CMK (cell line): ENCODE data around the gene RRP1.

Source experiments
- DNase-seq: peaks from one replicate; pipeline ENCODE4 v3.0.0-alpha.2; 2010; ENCODE audit warnings: low read depth

Gene RRP1, protein sequence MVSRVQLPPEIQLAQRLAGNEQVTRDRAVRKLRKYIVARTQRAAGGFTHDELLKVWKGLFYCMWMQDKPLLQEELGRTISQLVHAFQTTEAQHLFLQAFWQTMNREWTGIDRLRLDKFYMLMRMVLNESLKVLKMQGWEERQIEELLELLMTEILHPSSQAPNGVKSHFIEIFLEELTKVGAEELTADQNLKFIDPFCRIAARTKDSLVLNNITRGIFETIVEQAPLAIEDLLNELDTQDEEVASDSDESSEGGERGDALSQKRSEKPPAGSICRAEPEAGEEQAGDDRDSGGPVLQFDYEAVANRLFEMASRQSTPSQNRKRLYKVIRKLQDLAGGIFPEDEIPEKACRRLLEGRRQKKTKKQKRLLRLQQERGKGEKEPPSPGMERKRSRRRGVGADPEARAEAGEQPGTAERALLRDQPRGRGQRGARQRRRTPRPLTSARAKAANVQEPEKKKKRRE

DNA sequence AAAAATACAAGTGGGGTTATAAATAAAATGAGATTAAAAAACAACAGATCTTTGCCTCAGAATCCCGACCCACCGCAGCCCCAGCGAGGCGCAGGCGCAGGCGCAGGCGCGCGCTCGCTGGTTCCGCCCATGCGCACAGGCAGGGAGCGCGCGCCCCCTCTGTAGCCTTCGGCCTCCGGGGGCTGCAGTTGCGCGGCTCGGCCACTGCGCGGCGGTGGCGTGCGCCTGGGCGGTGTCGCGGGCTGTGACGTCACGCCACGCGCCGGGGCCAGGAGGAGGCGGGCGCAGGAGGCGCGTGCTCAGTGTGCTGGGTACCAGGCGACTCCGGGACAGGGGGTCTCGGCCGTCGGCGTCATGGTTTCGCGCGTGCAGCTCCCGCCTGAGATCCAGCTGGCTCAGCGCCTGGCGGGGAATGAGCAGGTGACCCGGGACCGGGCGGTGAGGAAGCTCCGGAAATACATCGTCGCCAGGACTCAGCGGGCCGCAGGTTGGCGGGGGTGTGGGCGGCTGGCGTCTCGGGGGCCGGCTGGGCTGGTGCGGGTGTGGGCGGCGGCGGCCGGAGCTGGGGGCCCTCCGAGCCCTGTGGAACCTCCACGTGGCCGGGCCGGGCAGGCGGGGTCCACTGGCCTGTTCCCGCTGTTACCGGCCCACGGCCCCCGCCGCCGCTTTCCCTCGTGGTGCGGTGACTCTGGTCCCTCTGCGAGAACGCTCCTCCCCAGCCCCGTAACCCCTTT is at the start of gene RRP1:
Gene RRP1, plus strand, starts transcription at position 302 of the 734 bp plus-strand sequence. Its CDS starts 53 bp downstream, at position 355.
- peak; percentile 94 for DNase-seq

DNA sequence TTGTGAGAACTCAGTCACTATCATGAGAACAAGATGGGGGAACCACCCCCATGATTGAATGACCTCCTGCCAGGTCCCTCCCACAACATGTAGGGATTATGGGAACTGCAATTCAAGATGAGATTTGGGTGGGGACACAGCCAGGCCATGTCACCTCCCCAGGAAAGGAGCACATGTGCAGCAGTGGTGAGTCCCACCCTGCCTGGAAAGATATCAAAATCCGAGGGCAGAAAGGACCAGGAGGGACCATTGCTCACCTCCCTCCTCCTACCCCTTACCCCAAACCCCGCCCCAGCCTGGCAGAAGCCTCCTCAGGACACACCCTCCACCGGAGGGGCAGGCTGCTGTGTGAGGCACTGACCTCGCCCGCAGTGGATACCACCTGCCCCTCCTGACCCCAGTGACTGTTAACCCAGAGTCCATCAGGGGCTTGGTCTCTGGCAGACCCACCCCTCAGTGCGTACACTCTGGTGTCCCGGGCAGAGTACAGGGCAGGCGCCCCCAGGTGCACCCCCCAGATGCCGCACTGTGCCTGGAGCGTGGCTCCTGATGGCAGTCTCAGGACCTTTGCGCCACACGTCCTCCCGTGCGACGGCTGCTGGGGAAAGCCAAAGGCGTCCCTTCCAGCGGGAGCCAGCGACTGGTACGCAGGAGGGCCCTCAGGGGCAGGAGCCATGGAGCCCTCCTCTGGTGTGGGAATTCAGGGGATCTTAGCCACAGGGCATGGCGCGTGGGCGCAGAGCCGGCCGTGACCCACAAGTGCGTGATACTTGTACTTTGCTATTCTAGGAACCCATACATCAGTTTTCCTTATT is 49.5 kb upstream of the RRP1 start:
- DNase-seq = no peak

DNA sequence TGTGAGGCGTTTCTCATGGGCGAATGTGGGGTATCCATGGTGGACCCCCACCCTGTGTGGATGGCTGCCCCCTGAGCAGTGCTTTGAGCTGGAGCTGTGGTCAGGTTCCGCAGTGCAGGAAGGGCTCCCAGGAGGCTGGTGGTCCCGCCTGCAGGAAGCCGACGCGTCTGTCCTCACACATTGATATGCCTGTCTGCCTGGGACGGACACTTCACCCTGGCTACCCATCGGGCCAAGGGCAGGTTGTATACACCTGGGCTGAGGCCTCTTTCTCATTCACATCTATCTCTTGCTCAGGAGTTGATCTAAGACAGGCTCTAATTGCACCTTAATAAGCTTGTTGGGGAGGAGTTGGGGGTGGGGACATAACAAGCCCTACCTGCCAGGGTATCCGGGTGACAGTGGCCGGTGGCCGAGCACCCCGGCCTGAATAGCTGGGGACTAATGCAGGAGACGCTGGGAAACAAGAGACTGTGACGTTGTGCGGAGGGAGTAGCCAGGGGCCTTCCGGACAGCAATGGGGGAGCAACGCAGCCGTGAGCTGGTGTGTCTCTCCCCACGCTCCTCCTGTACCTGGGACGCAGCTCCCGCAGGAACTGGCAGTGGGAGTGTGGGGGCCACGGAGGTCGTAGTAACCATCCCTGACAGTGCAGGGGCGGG is 48.8 kb upstream of the RRP1 start:
- DNase-seq = no peak

DNA sequence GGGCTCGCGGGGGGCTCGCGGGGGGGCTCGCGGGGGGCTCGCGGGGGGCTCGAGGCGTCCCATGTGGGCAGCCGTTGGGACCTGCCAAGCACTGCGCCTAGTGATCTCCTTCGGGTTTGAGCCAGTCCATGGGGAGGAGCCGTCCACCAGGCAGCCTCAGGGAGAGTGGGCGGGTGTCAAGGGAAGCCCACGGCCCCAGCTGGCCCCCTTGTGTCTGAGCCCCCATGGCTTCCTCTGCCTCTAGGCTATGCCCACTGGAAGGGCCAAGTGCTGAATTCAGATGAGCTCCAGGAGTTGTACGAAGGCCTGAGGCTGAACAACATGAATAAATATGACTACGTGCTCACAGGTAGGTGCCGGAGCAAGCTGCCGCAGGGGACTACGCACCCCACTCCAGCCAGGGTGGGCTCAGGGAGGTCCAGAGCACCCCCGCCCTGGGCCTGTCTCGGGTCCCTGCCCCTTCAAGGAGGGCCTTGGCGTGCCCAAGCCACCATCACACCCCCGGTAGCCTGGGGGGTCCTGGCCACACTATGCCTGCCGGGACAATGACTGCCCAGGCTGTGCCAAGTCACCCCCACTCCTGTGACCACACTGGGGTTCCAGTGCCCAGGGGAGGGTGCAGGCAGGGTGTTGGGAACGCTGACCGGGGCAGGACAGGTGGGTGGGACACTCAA is 47.8 kb upstream of the RRP1 start:
- no peak for DNase-seq

DNA sequence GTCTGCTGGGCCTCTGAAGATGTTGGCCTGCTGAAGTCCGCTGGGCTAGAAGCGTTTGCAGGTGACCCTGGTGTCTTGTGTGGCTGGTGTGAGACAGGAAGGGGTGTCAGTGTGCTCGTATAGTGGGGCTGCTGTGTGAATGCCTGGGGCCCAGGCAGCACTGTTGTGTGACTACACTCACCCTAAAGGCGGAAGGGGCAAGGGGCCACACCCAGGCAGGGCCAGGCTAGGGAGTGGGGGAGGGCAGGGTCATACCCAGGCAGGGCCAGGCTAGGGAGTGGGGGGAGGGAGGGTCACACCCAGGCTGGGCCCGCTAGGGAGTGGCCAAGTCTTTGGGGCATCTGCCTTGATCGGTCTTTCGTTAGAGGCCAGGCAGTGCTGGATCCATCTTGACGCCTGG is 45.4 kb upstream of the RRP1 start:
- peak; percentile 69 for DNase-seq

DNA sequence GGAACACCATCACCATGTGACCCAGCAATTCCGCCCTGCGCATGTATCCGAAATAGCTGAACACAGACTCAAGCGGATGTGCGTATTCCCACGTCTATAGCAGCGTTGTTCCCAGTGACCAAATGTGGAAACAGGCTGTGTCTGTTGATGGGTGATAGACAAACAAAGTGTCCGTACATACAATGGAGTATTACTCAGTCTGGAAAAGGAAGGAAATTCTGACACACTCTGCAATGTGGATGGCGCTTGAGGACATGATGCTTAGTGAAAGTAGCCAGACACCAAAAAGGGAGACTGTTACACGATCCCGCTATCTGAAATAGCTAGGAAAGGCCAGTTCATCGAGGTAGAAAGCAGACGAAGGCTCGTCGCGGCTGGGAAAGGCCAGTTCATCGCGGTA is 44.7 kb upstream of the RRP1 start:
- DNase-seq = no peak

DNA sequence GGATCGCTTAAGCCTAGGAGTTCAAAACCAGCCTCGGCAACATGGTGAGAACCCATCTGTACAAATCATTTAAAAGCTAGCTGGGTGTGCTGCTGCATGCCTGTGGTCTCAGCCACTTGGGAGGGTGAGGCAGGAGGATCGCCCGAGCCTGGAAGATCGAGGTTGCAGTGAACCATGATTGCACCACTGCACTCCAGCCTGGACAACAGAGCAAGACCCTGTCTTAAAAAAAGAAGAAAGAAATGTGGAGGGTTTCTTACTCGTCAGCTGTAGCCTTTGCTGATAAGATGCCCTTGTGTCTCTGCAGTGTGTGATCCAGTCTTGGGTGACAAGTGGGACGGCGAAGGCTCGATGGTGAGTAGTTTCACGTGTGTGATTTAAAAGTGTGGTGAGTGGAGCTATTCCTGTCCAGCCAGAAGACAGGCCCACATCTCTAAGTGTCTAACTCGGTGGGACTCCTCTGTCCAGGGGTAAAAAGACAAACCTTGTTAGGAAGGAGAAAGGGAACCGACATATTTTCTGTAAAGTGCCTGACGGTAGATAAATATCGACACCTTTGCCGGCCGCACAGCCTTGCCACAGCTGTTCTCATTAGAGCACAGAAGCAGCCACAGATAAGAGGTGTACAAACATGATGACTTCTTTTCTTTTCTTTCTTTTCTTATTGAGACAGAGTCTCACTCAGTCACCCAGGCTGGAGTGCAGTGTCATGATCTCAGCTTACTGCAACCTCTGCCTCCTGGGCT is 43.4 kb upstream of the RRP1 start:
- no peak for DNase-seq

DNA sequence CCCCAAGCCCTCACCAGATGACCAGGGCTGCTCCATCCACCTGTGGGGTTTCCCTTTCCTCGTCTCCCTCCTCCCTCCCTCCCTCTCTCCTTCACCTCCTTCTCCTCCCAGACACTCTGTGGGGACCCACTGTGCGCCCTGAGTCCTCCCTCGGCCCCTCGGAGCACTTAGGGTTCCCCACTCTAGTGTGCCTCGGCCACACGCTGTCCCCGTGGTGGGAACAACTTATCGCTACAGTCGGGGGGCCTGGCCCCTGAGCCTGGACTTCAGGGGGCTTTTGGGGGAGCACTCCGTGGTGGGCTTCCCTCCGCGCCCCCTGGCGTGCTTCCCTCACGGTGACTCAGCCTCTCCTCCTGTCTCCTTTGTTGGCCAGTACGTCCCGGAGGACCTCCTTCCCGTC is 40.8 kb upstream of the RRP1 start:
- DNase-seq = no peak

DNA sequence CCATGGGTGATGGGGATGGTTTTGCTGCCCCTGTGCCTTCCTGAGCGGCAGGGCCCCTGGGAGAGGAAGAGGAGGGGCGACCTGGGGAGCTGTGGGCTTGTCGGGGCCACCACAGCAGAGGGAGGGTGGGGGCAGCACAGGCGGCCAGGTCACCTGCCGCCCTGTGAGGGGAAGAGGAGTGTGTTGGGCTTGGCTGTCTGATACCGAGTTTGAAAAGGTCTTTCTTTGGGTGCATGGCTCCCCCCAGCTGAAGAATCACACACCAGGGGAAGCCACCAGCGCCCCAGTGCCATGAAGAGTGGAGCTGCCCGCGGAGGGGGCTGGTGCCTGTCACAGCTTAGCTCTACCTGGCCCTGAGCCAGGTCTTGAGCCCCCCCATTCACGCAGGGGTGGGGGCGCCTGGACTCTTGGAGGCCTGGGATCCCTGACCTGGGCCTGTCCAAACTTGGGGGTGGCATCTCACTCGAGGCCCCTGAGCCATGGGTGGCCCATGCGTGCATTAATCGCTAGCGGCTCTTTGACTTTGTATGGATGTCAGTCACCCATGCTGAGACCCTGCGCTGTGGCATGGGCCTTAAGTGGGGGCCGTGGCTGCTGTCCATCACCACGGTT is 39.6 kb upstream of the RRP1 start:
- no peak for DNase-seq

DNA sequence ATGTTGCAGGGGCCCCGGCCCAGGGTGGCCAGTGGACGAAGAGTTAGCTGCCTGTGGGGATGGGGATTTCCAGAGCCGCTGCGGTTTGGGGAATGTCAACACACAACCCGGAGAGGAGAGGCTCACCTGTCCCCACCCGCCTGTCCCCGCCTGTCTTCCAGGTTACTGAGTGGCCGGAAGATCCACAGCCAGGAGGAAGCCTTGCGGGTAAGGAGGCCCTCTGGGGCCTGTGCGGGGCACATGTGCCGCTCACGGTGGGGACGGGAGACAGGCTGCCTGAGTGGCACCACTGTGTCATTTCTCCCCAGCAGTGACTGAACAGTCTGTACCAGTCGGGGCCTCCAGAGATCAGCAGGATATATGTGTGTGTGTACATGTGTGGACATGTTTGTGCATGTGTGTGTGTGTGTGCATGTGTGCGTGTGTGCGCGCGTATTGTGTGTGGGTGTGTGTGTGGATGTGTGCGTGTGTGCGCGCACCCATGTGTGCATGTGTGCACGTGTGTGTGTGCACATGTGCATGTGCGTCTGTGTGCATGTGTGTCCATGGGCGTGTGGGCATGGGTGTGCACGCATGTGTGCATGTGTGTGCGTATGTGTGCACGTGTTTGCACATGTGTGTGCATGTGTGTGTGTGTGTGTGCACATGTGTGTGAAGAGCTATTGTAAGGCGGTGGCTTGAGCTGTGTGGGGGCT is 38.9 kb upstream of the RRP1 start:
- DNase-seq = no peak

DNA sequence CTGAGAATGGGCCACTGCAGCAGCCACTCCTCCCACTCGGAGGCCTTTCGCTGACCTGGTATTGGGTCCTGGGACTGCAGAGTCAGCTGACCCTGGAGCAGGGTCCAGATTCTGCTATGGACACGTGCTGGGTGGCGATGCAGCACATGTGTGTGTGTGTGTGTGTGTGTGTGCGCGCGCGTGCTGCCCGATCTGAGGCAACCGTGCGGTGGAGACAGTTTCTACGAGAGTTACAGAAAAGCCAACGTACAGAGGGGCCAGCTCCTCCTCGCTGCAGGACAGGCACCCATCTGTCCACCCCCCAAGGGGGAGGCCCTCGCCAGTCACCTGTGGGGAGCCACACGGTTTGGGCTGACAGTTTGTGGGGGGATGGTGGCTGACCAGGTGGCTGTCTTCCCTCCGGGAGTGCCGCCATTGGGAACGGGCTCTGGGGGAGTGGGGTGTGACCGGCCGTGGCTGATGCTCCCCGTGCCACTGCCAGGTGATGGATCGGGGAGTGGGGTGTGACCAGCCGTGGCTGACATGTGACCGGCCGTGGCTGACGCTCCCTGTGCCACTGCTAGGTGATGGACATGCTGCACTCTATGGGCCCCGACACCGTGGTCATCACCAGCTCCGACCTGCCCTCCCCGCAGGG is 37.3 kb upstream of the RRP1 start:
- no peak for DNase-seq

DNA sequence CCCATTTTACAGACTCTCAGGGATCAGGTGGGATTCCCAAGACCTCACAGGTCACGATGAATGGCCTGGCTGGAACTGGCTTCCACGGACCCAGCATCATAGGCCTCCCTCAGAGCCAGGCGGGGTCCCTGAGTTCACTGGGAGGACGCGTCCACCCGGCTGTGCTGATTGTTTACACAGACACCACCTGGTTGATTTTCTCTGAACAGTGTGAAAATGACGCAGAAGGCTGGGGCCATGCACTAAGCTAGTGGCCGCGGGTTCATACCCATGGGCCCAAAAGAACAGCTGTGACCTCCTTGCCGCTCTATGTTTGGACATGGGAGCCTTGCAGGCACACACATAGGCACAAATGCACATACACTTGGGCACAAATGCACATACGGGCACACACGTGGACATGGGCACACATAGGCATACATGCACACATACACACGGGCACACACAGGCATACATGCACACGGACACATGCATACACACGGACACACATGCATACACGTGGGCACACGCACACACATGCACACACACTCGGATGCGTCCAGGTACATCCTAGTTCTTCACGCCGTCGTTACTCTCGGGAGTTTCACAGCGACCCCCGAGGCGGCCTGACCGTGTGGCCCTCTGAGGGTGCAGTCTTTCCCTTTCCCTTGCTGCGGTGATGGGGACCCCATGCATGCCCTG is 36.5 kb upstream of the RRP1 start:
- DNase-seq = no peak

DNA sequence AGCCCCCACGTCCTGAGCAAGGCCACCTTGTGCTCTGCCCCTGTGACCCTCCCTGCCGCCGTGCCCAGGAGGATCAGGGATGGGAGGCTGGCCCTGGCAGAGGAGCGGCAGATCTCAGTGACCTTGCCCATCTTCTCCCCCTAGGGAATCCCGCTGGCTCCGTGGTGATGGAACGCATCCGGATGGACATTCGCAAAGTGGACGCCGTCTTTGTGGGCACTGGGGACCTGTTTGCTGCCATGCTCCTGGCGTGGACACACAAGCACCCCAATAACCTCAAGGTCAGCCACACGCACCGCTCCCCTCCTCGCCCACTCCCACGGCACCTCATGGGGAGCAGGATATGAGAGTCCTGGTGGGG is 36.0 kb upstream of the RRP1 start:
- DNase-seq = no peak

DNA sequence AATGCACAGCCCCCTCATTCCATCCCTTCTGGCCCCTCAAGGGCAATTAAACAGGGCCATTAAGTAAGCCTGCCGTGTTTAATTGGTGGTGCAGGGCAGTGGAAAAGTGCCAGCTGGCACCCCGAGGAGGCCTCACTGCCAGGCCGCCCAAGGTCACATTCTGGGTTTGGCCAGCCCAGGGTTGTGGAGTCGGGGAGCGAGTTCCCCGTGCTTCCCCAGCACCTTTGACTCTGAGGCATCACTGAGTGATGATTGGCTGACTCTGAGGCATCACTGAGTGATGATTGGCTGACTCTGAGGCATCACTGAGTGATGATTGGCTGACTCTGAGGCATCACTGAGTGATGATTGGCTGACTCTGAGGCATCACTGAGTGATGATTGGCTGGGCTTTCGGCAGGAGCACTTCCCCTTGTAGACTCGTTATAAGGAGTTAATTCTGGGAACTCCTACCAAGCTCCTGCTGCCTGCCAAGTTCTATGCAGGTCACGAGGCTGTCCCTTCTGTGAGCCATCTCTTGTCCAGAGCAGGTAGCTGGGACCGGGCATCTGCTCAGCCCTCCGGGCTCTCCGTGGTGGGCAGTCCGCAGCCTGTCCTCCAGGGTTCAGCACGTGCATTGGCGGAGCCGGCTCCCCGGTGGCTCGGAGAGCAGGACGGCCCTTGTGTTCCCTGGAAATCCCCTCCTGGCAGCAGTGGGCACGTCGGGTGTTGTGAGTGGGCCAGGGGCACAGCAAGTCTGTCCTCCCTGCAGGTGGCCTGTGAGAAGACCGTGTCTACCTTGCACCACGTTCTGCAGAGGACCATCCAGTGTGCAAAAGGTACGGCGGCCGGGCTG is 34.2 kb upstream of the RRP1 start:
- no peak for DNase-seq

DNA sequence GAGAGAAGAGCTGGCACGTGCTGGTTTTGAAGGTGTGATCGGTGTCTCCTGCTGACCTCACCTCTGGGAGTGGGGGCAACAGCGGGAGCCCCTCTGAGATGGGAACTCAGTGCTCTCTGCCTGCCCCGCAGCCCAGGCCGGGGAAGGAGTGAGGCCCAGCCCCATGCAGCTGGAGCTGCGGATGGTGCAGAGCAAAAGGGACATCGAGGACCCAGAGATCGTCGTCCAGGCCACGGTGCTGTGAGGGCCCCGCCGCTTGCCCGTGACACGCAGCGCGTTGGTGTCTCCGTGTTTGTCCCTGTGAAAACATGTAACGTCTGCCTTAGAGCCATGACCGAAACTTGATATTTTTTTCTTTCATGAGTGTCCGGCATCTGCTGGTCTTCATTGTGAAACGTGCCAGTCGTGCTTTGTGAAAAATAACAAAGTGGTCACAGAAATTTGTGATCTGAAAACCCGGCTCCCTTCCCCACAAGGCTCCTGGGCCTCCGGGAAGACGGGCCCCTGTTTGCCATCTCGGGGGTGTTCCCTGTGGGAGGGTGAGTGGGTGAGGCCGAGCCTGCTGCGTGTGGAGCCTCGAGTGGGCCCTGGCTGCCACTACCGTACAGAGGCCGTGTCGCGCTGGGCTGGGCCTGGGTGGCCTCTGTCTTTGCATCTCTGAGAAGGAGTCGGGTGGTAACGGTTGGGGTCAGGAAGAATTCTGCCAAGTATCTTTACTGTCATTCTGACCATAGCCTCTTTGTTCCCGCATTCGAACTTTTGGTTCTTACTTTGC is 33.4 kb upstream of the RRP1 start:
- DNase-seq = no peak

DNA sequence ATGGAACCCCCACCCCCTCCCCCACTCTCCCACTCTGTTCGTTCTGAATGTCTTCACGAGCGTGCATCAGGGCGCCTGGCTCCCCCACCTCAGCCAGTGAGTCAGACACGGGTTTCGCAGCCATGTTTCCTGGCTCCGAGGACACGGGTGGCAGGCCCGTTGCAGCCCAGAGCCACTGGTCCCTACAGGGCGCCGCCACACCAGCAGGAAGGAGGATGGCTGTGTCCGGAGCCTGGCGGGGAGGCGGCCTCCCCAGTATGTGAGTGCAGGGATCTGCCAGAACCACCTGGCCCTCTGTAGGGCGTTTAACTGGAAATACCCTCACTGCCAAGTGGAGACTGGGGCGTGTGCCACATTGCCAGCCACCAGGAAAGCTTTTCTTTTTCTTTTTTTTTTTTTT is 31.8 kb upstream of the RRP1 start:
- DNase-seq = no peak

DNA sequence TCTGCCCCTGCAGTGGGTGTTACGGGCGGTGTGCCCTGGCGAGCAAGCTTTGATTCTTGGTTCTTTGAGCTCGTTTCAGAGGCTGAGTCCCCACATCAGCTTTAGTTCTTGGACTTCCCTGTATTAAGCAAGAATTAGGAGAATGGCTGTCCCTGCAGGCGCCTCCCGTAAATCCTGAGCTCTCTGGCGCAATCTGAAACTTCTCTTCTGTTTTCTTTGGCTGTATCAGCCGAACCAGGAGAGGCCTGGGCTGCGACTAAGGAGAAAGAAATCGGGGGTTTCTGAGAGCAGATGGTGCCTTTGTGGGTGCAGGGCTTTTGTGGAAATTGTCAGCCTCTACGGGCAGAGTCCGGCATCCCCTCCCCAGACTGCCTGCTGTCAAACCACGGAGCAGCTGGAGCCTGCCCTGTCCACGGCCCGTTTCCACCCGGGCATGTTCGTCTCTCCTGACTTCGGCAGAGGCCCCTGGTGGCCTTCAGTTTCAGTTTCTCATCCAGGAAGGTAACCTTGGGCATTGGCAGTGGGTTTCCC is 31.2 kb upstream of the RRP1 start:
- no peak for DNase-seq
